ENCODE results near the gene MYMX.
"Not testable (repeated sequence)": the region's sequence is repeated elsewhere in the genome, so short reads cannot be mapped to it uniquely, and the experiment has no call there.

MYMX gene

GRCh38 chr6:44216677-44217331, at the start of gene MYMX:
TSS of gene MYMX (plus strand) at chr6:44216926. CDS start at chr6:44217472, 546 bp downstream.
- DNase-seq = no peak

DNA sequence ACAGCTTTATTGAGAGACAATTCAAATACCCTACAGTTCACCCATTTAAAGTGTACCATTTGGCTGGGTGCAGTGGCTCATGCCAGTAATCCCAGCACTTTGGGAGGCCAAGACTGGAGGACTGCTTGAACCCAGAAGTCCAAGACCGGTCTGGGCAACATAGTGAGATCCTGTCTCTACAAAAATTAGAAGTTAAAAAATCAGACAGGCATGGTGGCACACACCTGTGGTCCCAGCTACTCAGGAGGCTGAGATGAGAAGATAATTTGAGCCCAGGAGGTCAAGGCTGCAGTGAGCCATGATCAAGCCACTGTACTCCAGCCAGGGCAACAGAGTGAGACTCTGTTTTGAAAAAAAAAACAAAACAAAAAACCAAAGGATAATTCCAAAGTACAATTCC, 49.2 kb upstream of the MYMX start:
- no peak for DNase-seq

- DNase-seq = no peak
These were observed 47.6 kb upstream of the MYMX start for GRCh38 chr6:44169154-44169553.

GRCh38 chr6:44169886-44170570, 46.7 kb upstream of the MYMX start:
- DNase-seq = no peak

DNA sequence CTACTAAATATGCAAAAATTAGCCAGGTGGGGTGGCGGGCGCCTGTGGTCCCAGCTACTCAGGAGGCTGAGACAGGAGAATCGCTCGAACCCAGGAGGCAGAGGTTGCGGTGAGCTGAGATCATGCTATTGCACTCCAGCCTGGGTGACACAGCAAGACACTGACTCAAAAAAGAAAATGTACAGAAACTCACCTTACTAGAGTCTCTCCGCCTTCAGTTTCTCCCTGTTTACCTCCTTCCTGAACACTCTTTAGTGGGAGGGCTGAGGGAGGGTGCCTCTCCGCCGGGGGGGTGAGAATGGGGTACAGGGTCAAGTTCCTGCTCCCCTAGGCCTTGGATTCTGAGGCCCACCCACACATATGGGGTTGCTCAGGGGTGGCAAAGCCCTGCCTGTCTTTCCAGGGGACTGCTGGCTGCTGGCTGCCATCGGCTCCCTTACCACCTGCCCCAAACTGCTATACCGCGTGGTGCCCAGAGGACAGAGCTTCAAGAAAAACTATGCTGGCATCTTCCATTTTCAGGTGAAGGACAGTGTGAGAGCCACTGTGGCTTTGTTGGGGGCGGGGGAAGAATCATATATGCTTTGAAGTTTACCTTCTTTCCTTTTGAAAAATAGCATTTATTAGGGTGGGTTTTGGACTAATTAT, 44.7 kb upstream of the MYMX start:
- DNase-seq = no peak

DNA sequence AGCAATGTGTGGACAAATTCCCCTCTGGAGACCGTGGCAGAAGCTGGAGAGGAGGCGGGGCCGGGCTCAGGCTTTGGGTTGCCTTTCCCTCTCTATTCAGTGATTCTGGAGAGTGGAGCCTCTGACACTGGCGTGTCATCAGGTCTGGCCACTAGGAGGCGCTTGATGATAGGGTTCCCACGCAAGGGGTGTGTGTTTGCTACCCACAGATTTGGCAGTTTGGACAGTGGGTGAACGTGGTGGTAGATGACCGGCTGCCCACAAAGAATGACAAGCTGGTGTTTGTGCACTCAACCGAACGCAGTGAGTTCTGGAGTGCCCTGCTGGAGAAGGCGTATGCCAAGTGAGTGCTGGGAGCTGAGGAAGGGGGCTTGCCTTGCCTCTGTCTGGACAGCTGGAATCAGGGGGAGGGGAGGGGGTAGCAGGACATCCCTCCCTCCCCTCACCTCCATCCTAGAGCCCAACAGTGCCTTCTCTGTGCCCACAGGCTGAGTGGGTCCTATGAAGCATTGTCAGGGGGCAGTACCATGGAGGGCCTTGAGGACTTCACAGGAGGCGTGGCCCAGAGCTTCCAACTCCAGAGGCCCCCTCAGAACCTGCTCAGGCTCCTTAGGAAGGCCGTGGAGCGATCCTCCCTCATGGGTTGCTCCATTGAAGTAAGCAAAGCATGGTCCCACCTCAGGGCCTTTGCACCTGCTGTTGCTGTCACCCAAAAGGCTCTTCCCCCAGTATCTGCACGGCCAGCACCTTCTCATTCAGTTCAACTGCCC, 43.8 kb upstream of the MYMX start:
- no peak for DNase-seq

DNA sequence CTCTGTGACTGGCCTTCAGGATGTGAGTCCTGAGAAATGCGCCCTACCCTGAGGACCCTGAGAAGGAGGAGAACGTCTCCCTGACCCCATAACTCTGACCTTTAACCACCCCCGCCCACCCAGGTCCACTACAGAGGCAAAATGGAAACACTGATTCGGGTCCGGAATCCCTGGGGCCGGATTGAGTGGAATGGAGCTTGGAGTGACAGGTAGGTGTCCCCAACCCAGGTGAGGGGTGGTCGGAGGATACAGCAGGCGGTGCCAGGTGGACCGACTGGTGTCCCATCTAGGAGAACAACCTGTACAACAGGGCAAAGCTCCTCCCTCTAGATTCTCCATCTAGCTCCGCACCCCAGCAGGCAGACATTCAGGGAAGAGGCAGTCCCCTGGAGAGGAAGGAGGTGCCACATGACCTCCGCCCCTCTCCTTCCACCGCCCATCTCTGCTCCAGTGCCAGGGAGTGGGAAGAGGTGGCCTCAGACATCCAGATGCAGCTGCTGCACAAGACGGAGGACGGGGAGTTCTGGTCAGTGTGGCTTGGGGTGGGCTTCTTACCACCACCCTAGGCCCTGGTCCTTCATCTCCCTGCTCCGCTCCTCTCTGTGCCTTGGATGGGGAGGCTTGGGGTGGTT, 40.5 kb upstream of the MYMX start:
- DNase-seq = no peak

GRCh38 chr6:44176762-44177509, 39.8 kb upstream of the MYMX start:
- DNase-seq = no peak

GRCh38 chr6:44177691-44178423, 38.9 kb upstream of the MYMX start:
- DNase-seq = no peak

GRCh38 chr6:44178424-44179071, 38.2 kb upstream of the MYMX start:
- DNase-seq = no peak

GRCh38 chr6:44179072-44179536, 37.6 kb upstream of the MYMX start:
- no peak for DNase-seq

GRCh38 chr6:44179648-44180047, 37.1 kb upstream of the MYMX start:
- no peak for DNase-seq

DNA sequence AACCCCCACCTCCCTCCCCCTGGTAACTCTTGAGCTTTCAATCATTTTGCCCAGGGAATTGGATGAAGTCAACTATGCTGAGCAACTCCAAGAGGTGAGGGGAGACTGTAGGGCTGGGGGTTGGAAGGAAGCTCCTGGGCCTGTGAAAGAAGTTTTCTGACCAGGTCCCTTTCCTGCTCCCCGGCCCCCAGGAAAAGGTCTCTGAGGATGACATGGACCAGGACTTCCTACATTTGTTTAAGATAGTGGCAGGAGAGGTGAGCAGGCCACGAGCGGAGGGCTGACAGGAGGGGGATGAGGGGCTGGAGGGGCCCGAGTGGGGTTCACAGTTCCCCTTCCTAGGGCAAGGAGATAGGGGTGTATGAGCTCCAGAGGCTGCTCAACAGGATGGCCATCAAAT, 36.3 kb upstream of the MYMX start:
- DNase-seq = no peak

- no peak for DNase-seq
These were observed 35.8 kb upstream of the MYMX start for GRCh38 chr6:44180886-44181285.

- DNase-seq = not testable (repeated sequence)
These were observed 34.9 kb upstream of the MYMX start for GRCh38 chr6:44181784-44182183.

DNA sequence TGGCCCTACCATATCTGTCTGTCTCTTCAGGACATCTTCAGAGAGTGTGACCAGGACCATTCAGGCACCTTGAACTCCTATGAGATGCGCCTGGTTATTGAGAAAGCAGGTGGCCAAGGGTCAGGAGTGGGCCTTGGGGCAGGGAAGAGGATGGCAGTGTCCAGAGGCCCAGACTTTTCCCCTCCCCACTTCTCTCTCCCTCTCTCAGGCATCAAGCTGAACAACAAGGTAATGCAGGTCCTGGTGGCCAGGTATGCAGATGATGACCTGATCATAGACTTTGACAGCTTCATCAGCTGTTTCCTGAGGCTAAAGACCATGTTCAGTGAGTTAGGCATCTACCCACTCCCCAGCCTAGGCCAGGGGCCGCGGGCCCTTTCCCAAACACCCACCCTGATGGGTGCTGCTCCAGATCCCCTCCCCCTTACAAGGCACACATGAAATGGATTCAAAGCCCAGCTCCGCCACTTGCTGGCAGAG, 33.8 kb upstream of the MYMX start:
- DNase-seq = no peak

GRCh38 chr6:44183783-44184182, 32.9 kb upstream of the MYMX start:
- DNase-seq = no peak

DNA sequence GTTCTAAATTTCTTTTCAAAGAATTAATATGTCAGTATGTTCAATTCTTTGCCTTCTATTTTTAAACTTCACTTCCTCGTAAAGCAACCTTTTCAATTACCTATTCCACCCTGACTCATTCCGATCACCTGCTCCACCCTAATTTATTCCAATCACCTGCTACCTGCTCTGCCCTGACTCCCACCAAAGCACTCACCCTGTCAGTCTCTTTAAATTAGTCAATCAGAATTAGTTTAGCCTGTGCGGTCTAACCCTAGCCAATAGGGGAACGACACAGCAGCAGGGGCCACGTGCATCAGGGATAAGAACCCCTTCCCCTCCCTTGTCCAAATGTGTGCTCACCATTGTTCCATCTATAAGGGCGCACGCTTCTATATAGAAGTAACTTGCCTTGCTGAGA, 31.4 kb upstream of the MYMX start:
- not testable (repeated sequence) for DNase-seq

DNA sequence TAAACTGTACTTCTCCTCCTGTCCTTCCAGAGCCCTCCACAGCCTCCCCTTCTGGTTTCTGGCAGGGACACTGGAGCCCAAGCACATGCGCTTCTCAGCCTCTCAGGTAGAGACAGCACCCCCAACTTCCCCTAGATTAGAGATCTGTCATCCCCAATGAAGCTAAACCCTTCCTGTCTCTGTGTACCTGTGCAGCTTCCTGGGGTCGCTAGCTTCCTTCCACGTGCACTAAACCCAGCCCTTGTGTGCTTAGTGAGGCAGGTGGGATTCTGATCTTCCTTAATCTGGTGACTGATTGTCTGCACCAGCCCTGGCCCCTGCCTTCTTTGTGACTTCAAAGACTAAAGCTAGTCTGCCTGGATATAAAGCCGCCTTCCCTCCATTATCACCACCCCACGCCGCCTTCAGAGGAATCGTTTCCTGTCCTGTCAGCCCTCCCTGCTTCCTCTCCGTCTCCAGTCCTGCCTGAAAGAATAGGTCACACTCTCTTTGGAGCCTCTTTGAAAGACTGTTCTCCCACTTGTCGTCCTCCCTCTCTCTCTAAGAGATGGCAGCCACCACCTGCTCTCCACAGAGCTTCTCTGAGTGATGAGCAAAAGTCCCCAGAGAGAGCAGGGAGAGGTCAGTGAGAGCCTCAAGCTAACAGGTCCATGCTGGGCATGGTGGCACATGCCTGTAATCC, 30.6 kb upstream of the MYMX start:
- no peak for DNase-seq

DNA sequence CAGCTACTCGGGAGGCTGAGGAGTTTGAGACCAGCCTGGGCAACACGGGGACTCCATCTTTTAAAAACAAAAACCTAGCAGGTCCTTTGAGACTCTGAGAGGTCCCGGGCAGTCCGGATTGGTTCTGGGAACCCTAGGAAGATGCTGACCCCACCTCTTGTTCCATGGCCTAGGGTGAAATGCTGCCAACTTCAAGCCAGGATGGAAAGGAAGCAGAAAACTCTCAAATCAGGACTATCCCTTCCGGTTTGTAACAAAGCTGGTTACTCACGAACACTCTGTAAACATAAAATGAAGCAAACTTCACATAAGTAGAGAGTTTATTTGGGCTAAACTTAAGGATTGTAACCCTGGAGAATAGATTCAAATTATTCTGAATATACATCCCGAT, 30.1 kb upstream of the MYMX start:
- no peak for DNase-seq
